Measurements from ENCODE around the gene SPATA19. TPM values are rescaled to one million over a fixed set of nuclear protein-coding genes. Genes with fewer than 3 reads are reported as not detected.

The SPATA19 gene, protein sequence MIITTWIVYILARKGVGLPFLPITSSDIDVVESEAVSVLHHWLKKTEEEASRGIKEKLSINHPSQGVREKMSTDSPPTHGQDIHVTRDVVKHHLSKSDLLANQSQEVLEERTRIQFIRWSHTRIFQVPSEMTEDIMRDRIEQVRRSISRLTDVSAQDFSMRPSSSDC
- total RNA-seq, result not detected in 2 replicates

GRCh38 chr11:133845413-133845812 lies at the start of gene SPATA19:
Gene SPATA19 (minus strand): TSS chr11:133845513. CDS start chr11:133845446, 67 bp downstream.

Other genes starting within 250 kb of the SPATA19 start
- 0.49 TPM in 1 of 2 replicates, not detected in the other for gene IGSF9B, start 111.5 kb upstream of the SPATA19 start, total RNA-seq
- 59.6 and 78.4 TPM in 2 replicates for gene JAM3, start 223.6 kb upstream of the SPATA19 start, total RNA-seq

Data from hair follicle dermal papilla cell (primary cell).